HepG2 (cell line): ENCODE results near the gene SMIM36. TPM values are rescaled to one million over a fixed set of nuclear protein-coding genes. Genes with fewer than 3 reads are reported as not detected.

Source experiments
- ATRX ChIP-seq: sonication (generic); formaldehyde crosslinking; IDR thresholded peaks from 2 replicates; pipeline ENCODE4 v1.4.0; 2020; ENCODE audit warnings: missing genetic modification reagents, borderline replicate concordance
- MEIS1 ChIP-seq: sonication (generic); formaldehyde crosslinking; IDR thresholded peaks from 2 replicates; pipeline ENCODE4 v1.9.0; 2021; ENCODE audit warnings: mild to moderate bottlenecking, missing genetic modification reagents, moderate library complexity, borderline replicate concordance
- MNT ChIP-seq: fragments of 450-650 bp; IDR thresholded peaks from 2 replicates; pipeline ENCODE4 v1.6.1; 2016
- NCOR1 ChIP-seq: fragments of 200-600 bp; sonication (generic); IDR thresholded peaks from 2 replicates; pipeline ENCODE4 v1.7.0; 2017; ENCODE audit warnings: antibody characterized with exemption, low read length, borderline replicate concordance
- NFE2L1 ChIP-seq: sonication (generic); formaldehyde crosslinking; IDR thresholded peaks from 2 replicates; pipeline ENCODE4 v1.4.0; 2020; ENCODE audit warnings: missing genetic modification reagents, mild to moderate bottlenecking, borderline replicate concordance
- RBM39 ChIP-seq: fragments of 200-400 bp; formaldehyde crosslinking; IDR thresholded peaks from one replicate; pipeline ENCODE4 v1.6.1; 2018; ENCODE audit warnings: antibody characterized with exemption, mild to moderate bottlenecking, low read depth, low read length; ENCODE audit not compliant: poor library complexity, severe bottlenecking
- RELA ChIP-seq: sonication (generic); formaldehyde crosslinking; IDR thresholded peaks from 2 replicates; pipeline ENCODE4 v1.4.0; 2020; ENCODE audit warnings: missing genetic modification reagents
- RFX1 ChIP-seq: fragments of 450-650 bp; IDR thresholded peaks from 2 replicates; pipeline ENCODE4 v1.6.1; 2017
- SALL1 ChIP-seq: sonication (generic); formaldehyde crosslinking; IDR thresholded peaks from 2 replicates; pipeline ENCODE4 v1.8.0; 2022; ENCODE audit warnings: mild to moderate bottlenecking, missing genetic modification reagents
- SP4 ChIP-seq: sonication (generic); formaldehyde crosslinking; IDR thresholded peaks from 2 replicates; pipeline ENCODE4 v1.8.1; 2023; ENCODE audit warnings: mild to moderate bottlenecking, missing genetic modification reagents
- TBL1XR1 ChIP-seq: fragments of 150-350 bp; IDR thresholded peaks from 2 replicates; pipeline ENCODE4 v1.6.1; 2014; ENCODE audit warnings: borderline replicate concordance, low read length; ENCODE audit not compliant: partially characterized antibody
- ZBTB2 ChIP-seq: sonication (generic); formaldehyde crosslinking; IDR thresholded peaks from 2 replicates; pipeline ENCODE4 v1.8.0; 2022; ENCODE audit warnings: low read depth, missing genetic modification reagents
- ZEB1 ChIP-seq: IDR thresholded peaks from 2 replicates; pipeline ENCODE4 v1.6.1; 2012; ENCODE audit warnings: mild to moderate bottlenecking, low read depth, inconsistent platforms; ENCODE audit not compliant: insufficient replicate concordance
- ZFP62 ChIP-seq: sonication (generic); formaldehyde crosslinking; IDR thresholded peaks from 2 replicates; pipeline ENCODE4 v1.4.0; 2020; ENCODE audit warnings: missing genetic modification reagents
- ZNF207 ChIP-seq: fragments of 450-650 bp; IDR thresholded peaks from 2 replicates; pipeline ENCODE4 v1.6.1; 2016; ENCODE audit warnings: antibody characterized with exemption, borderline replicate concordance
- ZNF296 ChIP-seq: sonication (generic); formaldehyde crosslinking; conservative IDR thresholded peaks from 2 replicates; pipeline ENCODE4 v1.5.0; 2020; ENCODE audit warnings: mild to moderate bottlenecking, missing genetic modification reagents
- ZNF382 ChIP-seq: sonication (generic); formaldehyde crosslinking; IDR thresholded peaks from 2 replicates; pipeline ENCODE4 v1.5.0; 2020; ENCODE audit warnings: missing genetic modification reagents, mild to moderate bottlenecking, borderline replicate concordance
- ZNF441 ChIP-seq: sonication (generic); formaldehyde crosslinking; IDR thresholded peaks from 2 replicates; pipeline ENCODE4 v1.7.0; 2021; ENCODE audit warnings: missing genetic modification reagents, borderline replicate concordance
- ZNF574 ChIP-seq: sonication (generic); formaldehyde crosslinking; IDR thresholded peaks from 2 replicates; pipeline ENCODE4 v1.4.0; 2020; ENCODE audit warnings: missing genetic modification reagents
- ZNF75D ChIP-seq: sonication (generic); formaldehyde crosslinking; IDR thresholded peaks from 2 replicates; pipeline ENCODE4 v1.8.1; 2023; ENCODE audit warnings: missing genetic modification reagents, mild to moderate bottlenecking, borderline replicate concordance
- ZNF850 ChIP-seq: sonication (generic); formaldehyde crosslinking; conservative IDR thresholded peaks from 2 replicates; pipeline ENCODE4 v1.9.0; 2021; ENCODE audit warnings: mild to moderate bottlenecking, missing genetic modification reagents
- polyA plus RNA-seq, 8 experiments: library from polyadenylated mRNA; depleted of rRNA in 3 of 8; stranded (reverse) in 7 of 8; unstranded in 1 of 8; fragments of >200 nt; fragmentation: Illumina TruSeq in 4 of 8; extraction: Trizol in 4 of 8; gene quantifications; 2 replicates each; pipeline versions ENCODE4 v1.2.1 to v1.2.3, GENCODE V29; 2011 to 2016; ENCODE audit warnings: low read depth in 4 of 8, missing spikeins in 1 of 8, mixed read lengths in 1 of 8; ENCODE audit not compliant: insufficient read depth in 1 of 8
- total RNA-seq, 5 experiments: library from RNA; depleted of rRNA; stranded (reverse); fragments of >200 nt; fragmentation: Illumina TruSeq; extraction: Trizol; gene quantifications; 2 replicates each; pipeline ENCODE4 v1.2.3, GENCODE V29; 2016; ENCODE audit warnings: low read depth in 1 of 5
- TF ChIP-seq, protein P1 (sequence below): conservative IDR thresholded peaks from 2 replicates; pipeline ENCODE4 v1.6.1; 2018; ENCODE audit warnings: missing genetic modification reagents

Gene SMIM36
- total and polyA plus RNA-seq, 2 of the 13 experiments (the other 11 are each of a cell fraction or from before 2014, with no cell fraction given) = not detected

- TF ChIP-seq MNT (no peak), ZNF207 (no peak), ZEB1 (no peak), ATRX (CRISPR knock-in tag) (no peak), ZNF441 (CRISPR knock-in tag) (no peak; the same call in 1 of the 2 replicates), ZNF382 (CRISPR knock-in tag) (no peak), RBM39 (peak; percentile 95), SALL1 (CRISPR knock-in tag) (peak; percentile 79), MEIS1 (CRISPR knock-in tag) (peak; percentile 73; the same call in 1 of the 2 replicates), ZBTB2 (CRISPR knock-in tag) (peak; percentile 90), NFE2L1 (CRISPR knock-in tag) (0 out of 2 replicates have a peak, but pooled peaks have one; percentile 26), ZNF574 (no peak; the same call in none of the 2 replicates), TBL1XR1 (no peak), RELA (0 out of 2 replicates have a peak, but pooled peaks have one; percentile 26), RFX1 (no peak), ZNF75D (CRISPR knock-in tag) (peak; percentile 72; the same call in 1 of the 2 replicates), SP4 (CRISPR knock-in tag) (no peak; the same call in 1 of the 2 replicates), ZFP62 (no peak), ZNF850 (CRISPR knock-in tag) (no peak), ZNF296 (CRISPR knock-in tag) (no peak), NCOR1 (no peak)
- TF ChIP-seq, protein P1, sequence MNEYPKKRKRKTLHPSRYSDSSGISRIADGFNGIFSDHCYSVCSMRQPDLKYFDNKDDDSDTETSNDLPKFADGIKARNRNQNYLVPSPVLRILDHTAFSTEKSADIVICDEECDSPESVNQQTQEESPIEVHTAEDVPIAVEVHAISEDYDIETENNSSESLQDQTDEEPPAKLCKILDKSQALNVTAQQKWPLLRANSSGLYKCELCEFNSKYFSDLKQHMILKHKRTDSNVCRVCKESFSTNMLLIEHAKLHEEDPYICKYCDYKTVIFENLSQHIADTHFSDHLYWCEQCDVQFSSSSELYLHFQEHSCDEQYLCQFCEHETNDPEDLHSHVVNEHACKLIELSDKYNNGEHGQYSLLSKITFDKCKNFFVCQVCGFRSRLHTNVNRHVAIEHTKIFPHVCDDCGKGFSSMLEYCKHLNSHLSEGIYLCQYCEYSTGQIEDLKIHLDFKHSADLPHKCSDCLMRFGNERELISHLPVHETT (CRISPR knock-in tag) = no peak
These were observed 89.9 kb downstream of the SMIM36 start, which contains the start of gene MMD (continued) for GRCh38 chr17:55421179-55421934.
